GM20431 (cell line): ENCODE measurements around the gene MARK2.

Experiments used
- in situ Hi-C: fragments of 300-500 bp; cut with MseI, MboI; formaldehyde crosslinking; loops from one replicate; pipeline ENCODE4 v1.15.0; 2020; ENCODE audit warnings: low sequenced_read_pairs; ENCODE audit not compliant: unreplicated experiment

Gene MARK2

DNA sequence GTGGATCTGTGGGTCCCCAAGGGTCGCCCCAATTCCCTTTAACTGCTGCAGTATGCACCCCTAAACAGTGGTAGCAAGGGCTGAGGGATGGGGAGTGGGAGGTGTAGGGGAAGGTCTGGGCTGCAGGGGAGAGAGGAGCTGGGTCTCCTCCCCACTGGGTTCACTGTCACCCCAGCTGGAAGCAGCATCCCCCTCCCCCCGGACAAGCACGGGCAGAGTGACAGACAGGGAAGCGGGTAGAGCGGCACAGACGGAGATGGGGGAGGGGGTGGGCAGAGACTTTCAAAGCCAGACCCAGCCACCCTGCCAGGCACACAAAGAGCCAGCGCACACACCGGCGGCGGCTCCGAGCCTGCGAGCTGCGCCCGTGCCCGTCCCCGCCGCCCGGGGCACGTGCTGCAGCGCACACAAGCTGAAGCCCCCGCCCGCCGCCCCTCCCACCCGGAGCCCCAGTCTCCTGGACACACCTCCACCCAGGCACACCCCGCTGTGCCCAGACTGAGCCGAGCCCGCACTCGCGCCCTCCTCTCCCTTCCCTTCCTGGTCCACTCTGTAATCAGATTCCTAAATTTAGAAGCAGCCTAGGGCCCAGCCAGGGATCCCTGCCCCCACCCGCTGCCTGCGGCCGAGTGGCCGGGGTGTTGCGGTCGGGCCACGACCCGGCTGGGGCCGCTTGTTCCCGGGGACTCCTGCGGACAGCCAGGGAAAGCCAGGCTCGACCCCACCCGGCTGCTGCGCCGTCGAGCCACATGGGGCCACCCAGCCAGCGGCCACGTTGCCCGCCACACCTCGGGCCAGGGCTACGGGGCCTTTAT, 79.0 kb downstream of the MARK2 start:
- in situ Hi-C loops = no loop called here

DNA sequence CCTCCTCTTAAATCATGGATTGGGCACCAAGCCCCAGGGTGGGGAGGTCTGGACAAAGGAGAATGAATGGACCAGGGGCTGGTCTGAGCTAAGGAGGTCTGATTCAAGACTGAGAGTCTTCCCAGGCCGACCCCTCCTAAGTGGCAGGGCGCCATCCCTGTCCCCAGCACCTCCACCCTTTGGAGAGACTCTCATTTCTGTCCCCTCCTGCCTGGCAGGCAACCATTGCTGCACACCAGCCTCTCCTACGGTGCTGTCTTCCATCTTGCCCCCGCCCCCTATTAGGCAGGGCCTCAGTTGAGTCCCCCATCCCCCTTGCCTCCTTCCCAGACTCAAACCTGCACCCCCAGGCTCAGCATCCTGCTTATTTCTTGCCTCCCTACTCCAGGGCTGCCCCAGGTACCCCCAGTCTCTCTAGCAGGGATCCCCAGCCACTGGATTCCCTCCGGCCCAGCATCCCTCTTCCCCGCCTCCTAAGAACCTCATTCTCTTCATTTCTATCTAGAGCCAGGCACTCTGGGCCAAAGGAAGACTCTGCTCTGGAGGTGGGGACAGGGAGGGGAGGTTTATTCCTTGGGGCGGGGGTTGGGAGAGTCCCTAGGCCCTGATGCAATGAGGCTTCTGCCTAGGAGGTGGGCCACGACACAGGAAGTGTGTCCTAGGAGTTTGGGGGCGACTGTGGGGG, 79.7 kb downstream of the MARK2 start:
- in situ Hi-C loops = no loop called here

DNA sequence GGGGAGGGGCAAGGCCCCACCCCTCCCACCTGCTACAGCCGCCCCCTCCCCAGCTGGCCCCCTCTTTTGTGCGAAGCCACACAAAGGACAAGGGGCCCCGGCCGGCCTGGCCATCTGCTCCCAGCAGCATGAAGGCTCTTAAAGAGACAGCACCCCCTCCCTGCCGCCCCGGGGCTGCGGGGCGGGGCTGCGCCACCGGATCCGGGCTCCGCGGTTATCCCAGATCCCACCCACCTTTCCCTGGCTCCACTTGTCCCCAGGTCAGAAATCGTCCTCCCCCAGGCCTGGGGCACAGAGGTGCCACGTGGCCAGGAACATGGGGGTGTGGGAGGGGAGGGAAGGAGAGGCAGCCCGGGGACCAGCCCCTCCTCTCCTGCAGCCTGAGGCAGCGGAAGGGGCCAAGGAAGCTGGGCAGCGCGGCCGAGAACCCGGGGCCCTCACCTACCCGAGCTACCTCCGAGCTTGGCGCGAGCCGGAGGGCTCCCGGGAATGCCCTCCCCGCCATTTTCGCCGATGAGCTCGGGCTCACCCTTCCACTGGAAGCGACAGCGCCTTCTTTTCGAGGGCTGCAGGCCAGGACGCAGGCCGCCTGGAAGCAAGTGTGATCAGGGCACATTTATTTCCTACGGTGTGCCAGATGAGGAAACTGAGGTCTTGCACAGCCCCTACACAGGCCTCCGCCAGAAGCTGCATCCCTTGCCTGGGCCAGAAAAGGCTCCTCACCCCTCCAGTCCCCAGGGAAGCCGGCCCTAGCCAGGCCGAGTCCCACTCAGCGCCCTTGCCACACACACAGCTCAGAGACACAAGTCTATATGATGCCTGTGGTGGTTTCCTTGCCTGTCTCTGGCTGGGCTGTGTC, 80.6 kb downstream of the MARK2 start:
- in situ Hi-C loops = no loop called here

DNA sequence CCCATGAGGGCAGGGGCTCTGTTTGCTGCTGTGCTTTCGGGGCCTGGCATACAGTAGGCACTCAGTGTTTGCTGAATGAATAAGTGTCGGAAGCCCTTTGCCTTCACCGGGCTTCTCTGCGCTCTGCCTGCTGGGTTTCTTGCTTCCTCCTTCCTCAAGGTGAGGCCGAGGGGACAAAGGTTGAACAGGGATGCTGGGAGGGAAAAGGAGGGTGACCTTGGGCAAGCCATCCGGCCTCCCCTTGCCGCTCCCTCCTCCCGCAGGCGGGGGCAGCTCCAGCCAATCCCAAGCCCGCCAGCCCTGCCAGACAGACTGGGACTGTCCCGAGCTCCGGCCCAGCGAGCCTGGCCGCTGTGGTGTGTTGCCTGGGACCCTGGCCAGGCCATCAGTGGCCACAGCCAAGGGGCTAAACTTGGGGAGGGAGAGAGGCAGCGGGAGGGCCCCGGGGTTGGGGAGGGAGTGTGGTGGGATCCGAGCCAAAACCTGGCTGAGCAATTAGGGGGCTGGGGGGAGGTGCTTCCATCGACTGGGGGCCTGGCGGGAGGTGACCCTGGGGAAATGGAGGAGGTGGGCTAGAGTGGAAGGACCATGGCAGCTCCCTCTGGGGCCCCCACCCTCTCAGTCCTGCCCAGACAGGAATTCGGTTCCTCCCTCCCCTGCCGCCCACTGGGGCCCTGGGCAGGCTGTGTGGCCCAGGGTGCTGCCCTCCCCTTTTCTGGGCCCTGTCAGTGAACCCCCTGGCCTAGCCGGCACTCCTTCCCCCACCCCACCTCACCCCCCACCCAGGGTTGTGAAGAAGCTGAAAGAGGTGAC, 81.4 kb downstream of the MARK2 start:
- in situ Hi-C loops = no loop called here

DNA sequence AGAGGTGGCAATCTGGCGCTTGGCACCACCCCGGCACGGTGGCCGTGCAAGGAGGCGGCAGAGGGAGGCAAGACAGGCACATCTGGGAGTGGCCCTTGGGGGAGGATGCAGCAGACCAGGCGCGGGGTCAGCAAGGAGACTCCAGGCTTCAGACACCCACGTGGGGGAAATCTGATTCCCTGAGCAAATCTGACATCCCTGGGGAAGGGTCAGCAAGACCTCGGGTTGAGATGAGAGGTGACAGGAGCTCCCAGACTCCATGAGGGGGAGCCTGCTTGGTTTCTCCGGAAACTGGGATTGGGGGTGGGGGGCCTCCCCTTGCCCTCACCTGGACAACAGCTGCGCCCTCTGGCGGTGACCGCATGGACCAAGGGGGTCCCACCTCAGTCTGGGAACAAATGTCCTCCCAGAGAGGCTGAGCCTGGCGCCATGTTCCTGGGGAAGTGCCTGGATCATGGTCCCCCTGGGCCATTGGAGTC, 82.1 kb downstream of the MARK2 start:
- in situ Hi-C loops = no loop called here

DNA sequence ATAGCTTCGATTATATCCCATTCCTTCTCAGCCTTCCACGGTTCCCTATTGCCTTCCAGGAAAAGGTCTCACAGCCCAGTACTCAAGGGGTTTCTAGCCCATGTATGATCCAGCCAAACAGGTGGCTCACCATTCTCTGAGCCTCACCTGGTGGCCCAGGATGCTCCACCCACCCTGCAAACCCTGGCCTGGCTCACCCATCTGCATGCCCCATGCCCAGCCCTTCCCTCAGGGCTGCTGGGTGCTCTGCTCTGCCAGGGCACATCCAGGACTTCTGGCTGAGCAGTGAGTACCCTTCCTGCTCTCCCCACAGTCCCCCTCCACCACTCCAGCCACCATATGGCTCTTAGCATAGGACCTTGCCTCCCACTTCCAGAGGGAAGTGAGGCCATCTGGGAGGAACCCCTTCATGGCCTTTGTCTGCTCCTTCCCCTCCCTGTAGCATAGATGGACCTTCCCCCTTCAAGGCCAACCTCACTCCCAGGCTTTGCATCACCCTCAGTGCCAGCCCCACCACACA, 83.8 kb downstream of the MARK2 start:
- in situ Hi-C loops = no loop called here

DNA sequence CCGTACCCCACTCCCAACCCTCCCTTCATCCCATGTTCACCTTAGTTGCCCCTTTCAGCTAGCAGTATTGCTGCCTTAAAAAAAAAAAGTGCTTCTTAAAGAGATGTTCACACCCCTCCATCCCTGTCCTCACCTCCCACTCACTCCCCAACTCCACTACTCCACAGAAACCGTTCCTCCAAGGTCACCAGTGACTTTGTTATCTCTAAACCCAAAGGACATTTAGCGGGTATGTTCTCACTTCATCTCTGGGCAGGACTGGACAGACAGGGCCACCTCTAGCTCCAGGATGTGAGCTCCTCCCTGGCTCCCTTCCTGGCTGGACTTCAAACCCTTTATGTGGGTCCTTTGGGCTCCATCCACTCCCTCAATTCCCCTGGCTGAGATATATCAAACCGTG, 84.4 kb downstream of the MARK2 start:
- in situ Hi-C loops = no loop called here

DNA sequence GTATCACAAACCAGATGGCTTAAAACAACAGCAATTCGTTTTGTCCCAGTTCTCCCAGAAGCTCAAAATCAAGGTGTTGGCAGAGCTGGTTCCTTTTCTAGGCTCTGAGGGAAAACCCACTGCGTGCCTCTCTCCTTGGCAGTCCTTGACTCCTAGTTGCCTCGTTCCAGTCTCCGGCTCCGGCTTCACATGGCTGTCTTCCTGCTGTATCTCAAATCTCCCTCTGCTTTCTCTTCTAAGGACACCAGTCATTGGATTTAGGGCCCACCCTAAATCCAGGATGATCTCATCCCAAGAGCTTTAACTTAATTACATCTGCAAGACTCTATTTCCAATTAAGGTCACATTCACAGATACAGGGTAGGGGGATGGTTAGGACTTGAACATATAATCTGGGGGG, 90.7 kb downstream of the MARK2 start:
- in situ Hi-C loops = no loop called here

DNA sequence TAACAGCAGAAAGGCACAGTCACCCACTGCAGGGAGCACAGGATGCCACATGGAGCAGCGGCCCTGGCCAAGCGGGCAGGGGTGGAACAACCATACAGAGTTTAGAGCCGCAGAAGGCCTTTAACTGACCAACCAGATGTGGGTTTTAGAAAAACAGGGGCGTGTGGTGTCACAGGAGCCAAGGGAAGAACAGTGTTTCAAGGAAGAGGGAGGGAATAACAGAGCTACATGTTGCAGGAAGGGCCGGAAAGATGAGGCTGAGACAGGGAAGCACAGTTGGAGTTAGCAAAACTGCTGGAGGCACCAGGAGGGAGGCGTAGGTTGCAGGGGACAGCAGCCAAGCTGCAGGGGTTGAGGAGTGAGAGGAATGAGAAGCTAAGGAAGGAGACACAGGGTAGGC, 92.1 kb downstream of the MARK2 start:
- in situ Hi-C loops = no loop called here

DNA sequence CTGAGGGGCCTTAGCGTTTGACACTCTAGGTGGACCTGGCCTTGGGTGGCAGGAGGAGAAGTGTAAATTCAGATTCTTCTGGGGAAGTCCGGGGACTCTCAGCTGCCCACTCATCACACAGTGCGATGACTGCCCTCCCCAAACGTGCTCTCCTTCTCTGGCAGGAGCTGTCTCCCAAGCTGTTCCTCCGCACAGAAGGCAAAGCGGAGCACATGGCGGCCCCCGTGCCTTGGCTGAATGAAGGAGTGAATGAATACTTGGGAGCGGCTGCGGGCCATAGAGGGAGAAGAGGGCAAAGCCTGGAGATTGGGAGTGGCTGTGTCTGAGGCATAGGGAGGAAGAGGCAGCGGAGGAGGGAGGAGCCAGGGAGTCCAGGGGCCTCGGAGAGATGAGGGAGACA, 93.0 kb downstream of the MARK2 start:
- in situ Hi-C loops = no loop called here

DNA sequence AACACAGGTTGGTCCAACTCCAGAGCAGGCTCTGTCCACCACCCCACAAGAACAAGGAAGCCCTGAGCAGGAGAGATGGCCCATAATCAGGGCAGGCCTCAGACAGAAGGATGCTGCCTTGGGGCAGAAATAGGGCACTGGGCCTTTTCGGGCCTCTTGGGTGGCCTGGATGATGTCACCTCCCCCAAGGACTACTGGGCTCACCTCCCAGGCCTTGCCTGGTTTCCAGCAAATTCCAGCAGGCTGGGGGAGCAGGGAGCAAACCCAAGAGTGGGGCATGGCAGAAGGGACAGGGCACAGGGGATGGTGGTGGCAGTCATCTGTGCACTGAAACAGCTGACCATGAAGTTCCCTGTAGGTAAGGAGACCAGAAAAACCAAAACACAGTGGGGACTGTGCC, 94.5 kb downstream of the MARK2 start:
- in situ Hi-C loops = no loop called here

DNA sequence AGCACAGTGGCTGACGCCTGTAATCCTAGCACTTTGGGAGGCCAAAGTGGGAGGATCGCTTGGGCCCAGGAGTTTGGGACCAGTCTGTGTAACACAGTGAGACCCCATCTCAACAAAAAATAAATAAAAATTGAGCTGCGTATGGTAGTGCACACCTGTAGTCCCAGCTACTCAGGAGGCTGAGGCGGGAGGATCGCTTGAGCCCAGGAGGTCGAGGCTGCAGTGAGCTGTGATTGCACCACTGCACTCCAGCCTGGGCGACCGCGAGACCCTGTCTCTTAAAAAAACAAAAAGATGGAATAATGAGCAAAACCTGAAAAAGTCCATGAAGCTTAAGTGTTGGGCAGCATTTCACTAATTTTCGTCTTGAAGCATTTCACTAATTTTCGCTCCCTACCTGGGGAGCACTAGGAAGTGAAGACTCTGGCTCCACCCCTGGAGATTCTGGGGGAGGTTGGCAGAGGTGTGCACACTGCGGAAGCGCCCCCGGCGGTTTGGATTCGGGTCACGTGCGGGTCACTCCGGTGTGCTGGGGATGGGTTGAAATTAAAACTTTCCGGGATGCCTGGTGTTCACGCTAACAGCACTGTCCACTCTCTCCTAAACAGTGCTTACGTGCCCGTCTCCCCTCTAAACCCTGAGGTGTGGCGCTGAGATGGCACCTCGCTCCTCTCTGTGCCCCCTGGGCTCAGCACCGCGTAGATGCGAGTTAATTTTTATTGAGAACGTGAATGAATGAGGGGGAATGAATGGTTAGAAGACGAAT, 99.0 kb downstream of the MARK2 start:
- in situ Hi-C loops = no loop called here

DNA sequence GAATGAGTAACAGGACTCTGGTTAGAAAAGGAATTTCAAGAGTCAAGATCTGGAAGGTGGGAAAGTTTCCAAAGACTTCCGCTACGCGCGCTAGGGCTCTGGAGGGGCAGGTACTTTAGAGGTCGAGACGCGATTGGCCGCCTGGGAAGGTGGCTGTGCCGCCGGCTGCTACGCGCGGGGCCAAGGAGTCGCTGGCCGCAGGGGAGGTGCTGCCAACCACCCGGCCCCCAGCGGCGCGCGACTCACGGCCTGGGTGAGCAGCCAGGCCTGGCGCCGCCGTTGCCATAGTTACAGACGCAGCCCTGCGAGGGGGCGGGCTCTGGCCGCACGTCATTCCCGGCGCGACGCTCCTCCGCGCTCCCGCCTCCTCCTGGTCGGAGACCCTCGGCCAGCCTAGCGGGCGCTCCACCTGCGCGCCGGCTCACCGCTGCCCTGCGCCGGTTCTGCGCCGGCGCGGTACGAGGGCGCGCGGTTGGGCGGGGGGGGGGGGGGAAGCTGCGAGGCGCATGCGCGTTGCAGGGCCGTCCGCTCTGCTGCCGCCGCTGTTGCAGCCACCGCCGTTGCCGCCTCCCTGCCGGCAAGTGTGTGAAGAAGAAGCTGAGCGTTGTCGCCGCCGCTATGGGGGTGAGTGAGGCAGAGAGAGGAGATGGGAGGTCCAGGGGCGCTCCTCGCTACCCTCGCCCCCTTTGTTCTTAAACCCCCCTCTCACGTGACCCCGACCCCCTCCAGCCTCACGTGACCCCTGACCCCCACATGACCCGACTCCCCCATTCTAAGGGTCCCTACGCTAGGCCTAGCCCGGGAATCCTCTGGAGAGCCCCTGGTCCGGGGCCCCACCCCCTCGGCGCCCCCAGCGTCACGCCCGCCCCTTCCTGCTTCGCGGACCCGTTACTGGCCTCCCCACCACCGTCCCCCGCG, 99.8 kb downstream of the MARK2 start, which contains the start of gene NAA40:
Gene NAA40 (plus strand): TSS at position 524 of the 918 bp plus-strand sequence. CDS start 95 bp downstream, at position 619.
- in situ Hi-C loops = no loop called here

DNA sequence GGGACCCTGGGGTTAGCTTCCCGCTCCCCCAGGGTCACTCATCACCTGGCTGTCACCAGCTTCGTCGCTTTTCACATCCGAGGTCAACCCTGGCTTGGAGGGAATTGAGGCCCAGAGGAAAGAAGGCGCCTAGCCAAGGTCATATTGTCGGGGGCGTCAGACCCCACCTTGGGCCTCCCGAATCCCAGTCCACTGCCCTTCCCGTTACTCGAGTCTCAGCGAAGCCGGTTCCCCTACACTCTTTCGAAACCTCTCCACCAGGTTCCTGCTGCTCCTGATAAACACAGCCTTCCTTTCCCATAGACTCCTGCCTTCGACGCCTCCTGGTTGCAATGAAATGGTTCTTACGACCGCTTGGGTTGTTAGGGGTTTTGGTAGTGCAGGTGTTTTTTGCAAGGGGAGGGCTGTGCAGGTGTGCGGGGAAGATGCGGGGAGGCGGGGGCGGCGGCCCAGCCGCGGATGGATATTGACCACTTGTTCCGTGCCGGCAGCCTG, 100.5 kb downstream of the MARK2 start:
- in situ Hi-C loops = no loop called here

DNA sequence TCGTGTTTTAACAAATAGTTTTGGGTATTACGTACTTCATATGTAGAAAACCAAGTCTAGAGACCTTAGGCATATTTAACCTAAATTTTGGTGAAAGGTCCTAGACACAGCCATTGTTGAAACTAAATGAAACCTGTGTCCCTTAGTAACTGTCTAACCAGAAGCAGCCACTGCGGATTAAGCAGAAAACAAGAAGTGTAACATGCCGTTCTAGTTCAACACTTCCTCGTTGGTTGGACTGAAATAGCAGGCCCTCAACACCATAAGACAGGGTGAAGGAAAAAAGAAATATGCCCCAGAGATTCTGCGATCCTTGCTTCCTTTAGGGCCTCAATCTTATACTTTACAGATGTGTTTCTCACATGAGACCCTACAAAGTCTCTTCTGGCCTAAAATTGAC, 101.9 kb downstream of the MARK2 start:
- in situ Hi-C loops = no loop called here

DNA sequence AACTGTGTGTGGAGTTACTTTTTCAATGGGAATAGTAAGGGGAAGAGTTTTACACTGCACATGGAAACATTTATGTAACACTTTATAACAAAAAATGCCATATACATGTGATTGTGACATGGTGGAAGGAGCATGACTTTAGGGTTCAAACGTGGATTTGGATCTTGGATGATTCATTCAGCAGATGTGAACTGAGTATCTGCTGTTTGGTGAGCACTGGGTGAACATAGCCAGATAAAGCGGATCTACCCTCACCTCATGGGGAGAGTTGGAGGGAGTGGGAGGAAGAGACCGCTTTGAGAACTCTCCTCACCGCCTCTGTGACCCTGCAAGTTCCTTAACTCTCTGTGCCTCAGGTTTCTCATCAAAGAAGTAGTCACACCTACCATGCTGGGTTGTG, 103.0 kb downstream of the MARK2 start:
- in situ Hi-C loops = no loop called here

DNA sequence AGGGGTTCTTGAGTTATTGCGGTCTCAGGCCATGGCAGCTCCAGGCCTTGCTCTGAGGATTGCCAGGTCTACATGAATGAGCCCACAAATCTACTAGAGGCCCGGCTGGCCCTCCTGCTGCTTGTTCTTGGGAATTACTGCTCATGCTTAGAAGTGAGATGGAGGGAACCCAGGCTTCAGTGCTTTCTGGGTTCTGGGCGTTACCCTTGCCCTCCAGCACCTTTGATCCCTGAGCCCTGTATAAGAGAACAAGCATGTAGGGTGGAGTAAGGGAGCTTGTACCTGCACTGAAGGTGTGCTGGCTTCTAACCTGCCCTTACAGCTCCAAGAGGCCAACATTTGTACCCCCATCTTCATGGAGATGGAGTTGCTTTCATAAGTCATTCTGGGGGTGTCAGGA, 103.9 kb downstream of the MARK2 start:
- in situ Hi-C loops = no loop called here

DNA sequence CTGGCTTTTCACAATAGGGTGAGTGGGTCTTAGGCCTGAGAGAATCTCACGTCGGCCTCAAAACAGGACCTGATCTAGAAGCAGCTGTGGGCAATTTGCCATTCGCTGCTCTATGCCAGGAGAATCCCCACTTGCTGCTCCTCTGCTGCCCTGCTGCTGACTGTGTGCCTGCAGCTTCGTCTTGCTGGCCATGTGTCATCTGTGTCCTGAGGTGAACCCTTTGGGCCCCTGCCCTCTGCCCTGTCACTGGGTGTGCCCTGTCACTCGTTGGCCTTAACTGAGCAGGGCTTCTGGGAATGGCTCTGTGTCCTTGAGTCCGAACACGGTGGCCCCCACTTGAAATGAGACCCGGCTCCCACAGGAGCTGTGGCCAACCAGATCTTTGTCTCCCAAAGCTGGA, 106.1 kb downstream of the MARK2 start:
- in situ Hi-C loops = no loop called here
